Germinal center (tissue), 1 donor: ENCODE results near the gene PIGH.
A peak's percentile ranks its signal among the peaks of the same experiment; 100 is the strongest.
"Not testable (repeated sequence)": the region's sequence is repeated elsewhere in the genome, so short reads cannot be mapped to it uniquely, and the experiment has no call there.

ENCODE experiments used
- DNase-seq: peaks from one replicate; pipeline ENCODE4 v3.0.0; 2012; ENCODE audit warnings: mixed read lengths, low spot score

Gene PIGH

GRCh38 chr14:67609642-67610310 is 9.7 kb upstream of the PIGH start:
- DNase-seq = no peak

GRCh38 chr14:67607646-67608045 is 7.6 kb upstream of the PIGH start:
- DNase-seq = no peak

- DNase-seq = peak; percentile 35
Observed at GRCh38 chr14:67602995-67603545, 3.0 kb upstream of the PIGH start.

GRCh38 chr14:67602076-67602475 is 2.0 kb upstream of the PIGH start:
- no peak for DNase-seq

GRCh38 chr14:67600562-67600974 is 500 bp upstream of the PIGH start:
- DNase-seq = not testable (repeated sequence)

GRCh38 chr14:67595392-67595791 is 4.7 kb downstream of the PIGH start:
- no peak for DNase-seq

- DNase-seq = not testable (repeated sequence)
Observed at GRCh38 chr14:67593650-67594049, 6.4 kb downstream of the PIGH start.

- DNase-seq = no peak
Observed at GRCh38 chr14:67589204-67589770, 10.8 kb downstream of the PIGH start.

GRCh38 chr14:67586369-67586768 is 13.7 kb downstream of the PIGH start:
- DNase-seq = no peak

GRCh38 chr14:67584978-67585377 is 15.1 kb downstream of the PIGH start:
- DNase-seq = no peak

- peak; percentile 55 for DNase-seq
Observed at GRCh38 chr14:67583711-67584644, 16.1 kb downstream of the PIGH start.

GRCh38 chr14:67582061-67582460 is 18.0 kb downstream of the PIGH start:
- DNase-seq = no peak

- no peak for DNase-seq
Observed at GRCh38 chr14:67581643-67582042, 18.4 kb downstream of the PIGH start.

GRCh38 chr14:67580336-67581171 is 19.5 kb downstream of the PIGH start:
- no peak for DNase-seq

- no peak for DNase-seq
Observed at GRCh38 chr14:67579636-67580035, 20.4 kb downstream of the PIGH start.

GRCh38 chr14:67579040-67579439 is 21.0 kb downstream of the PIGH start:
- no peak for DNase-seq

GRCh38 chr14:67577909-67578749 is 21.9 kb downstream of the PIGH start:
- DNase-seq = no peak

GRCh38 chr14:67577181-67577808 is 22.8 kb downstream of the PIGH start:
- DNase-seq = no peak

GRCh38 chr14:67576216-67576955 is 23.7 kb downstream of the PIGH start:
- no peak for DNase-seq

GRCh38 chr14:67575684-67576083 is 24.4 kb downstream of the PIGH start:
- DNase-seq = no peak
